Vagina (tissue), 2 donors: ENCODE results near the gene BFAR. TPM values are rescaled to one million over a fixed set of nuclear protein-coding genes. Genes with fewer than 3 reads are reported as not detected.
"Not testable (repeated sequence)": the region's sequence is repeated elsewhere in the genome, so short reads cannot be mapped to it uniquely, and the experiment has no call there.

Experiments used
- DNase-seq, 2 donors: peaks; one replicate each; pipeline ENCODE4 v3.0.0-alpha.2; 2017; ENCODE audit errors: extremely low spot score in 2 of 2
- H3K27ac ChIP-seq: fragments of 200-600 bp; sonication (generic); one replicate; pipeline ENCODE4 v1.5.1; 2019
- H3K27me3 ChIP-seq: fragments of 200-600 bp; sonication (generic); one replicate; pipeline ENCODE4 v1.5.1; 2019
- H3K36me3 ChIP-seq, 2 donors: fragments of 200-600 bp; sonication (generic); one replicate each; pipeline ENCODE4 v1.5.1; 2017 to 2019
- H3K4me1 ChIP-seq: fragments of 200-600 bp; sonication (generic); one replicate; pipeline ENCODE4 v1.5.1; 2019
- H3K4me3 ChIP-seq, 2 donors: fragments of 200-600 bp; sonication (generic); 1 replicate in 1 of 2; 2 replicates in 1 of 2; pipeline ENCODE4 v1.5.1; 2016 to 2019
- H3K9me3 ChIP-seq: fragments of 200-600 bp; sonication (generic); one replicate; pipeline ENCODE4 v1.5.1; 2019
- CTCF ChIP-seq, 3 experiments: fragments of 450-650 bp in 2 of 3; fragments of 200-600 bp in 1 of 3; sonication (generic) in 1 of 3; IDR thresholded peaks; one replicate each; pipeline ENCODE4 v1.5.1; 2017 to 2019; ENCODE audit warnings: antibody characterized with exemption in 3 of 3, mild to moderate bottlenecking in 2 of 3, moderate library complexity in 2 of 3
- POLR2A ChIP-seq, 2 donors: fragments of 450-650 bp; IDR thresholded peaks; one replicate each; pipeline ENCODE4 v1.6.1; 2017; ENCODE audit warnings: antibody characterized with exemption in 2 of 2, mild to moderate bottlenecking in 2 of 2, moderate library complexity in 2 of 2
- POLR2AphosphoS5 ChIP-seq, 2 donors: sonication (generic); formaldehyde crosslinking; IDR thresholded peaks; one replicate each; pipeline ENCODE4 v1.9.0; 2017; ENCODE audit warnings: antibody characterized with exemption in 2 of 2, mild to moderate bottlenecking in 2 of 2, low read depth in 1 of 2; ENCODE audit not compliant: insufficient read depth in 1 of 2
- intact Hi-C: fragments of 100-400 bp; cut with DNase I; formaldehyde crosslinking; loops from one replicate; pipeline ENCODE4 v1.15.1; 2023
- total RNA-seq: library from RNA; depleted of rRNA; stranded (reverse); fragments of >200 nt; gene quantifications from one replicate; pipeline ENCODE4 v1.2.3, GENCODE V29; 2016

Gene BFAR
- total RNA-seq, 1 donor from 2014 or later: 44.4 TPM

- Histone ChIP-seq H3K9me3 (no peaks in the 10 kb centered on the region), H3K27me3 (no peaks in the 10 kb centered on the region), H3K4me1 (no peaks in the 10 kb centered on the region), H3K27ac (no peak overlapping the region), H3K4me3 (no peak overlapping the region), H3K36me3 (no peaks in the 10 kb centered on the region)
- DNase-seq: no peak
- TF ChIP-seq POLR2A (IDR thresholded peaks at IDR 0.05): no peak
- no peak for TF ChIP-seq CTCF (IDR thresholded peaks at IDR 0.05)
- no peak for TF ChIP-seq POLR2AphosphoS5 (IDR thresholded peaks at IDR 0.05; ENCODE audit: insufficient read depth in 1 of 2, low read depth in 1 of 2)
- intact Hi-C loops: no loop called here
These were observed 46.2 kb downstream of the BFAR start for GRCh38 chr16:14678748-14679497.

- H3K27ac ChIP-seq, H3K36me3 ChIP-seq, intact Hi-C loops: not testable (repeated sequence)
These were observed 47.6 kb downstream of the BFAR start for GRCh38 chr16:14680396-14680795.

DNA sequence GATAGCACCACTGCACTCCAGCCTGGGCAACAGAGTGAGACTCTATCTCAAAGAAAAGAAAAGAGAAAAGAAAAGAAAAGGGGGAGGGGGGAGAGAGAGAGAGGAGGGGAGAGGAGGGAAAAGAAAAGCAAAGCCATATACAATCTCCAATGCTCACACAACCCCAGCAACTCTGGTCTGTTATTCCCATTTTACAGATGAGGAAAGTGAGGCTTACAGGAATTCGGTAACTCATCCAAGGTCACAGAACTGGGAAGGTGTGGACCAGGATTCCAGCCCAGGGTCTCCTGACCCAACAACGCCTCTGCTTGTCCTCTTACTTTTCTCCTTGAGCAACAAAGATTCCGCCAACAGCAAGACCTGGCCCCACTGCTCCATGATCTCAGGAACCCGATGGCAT, 48.4 kb downstream of the BFAR start:
- TF ChIP-seq POLR2AphosphoS5 (IDR thresholded peaks at IDR 0.05; ENCODE audit: insufficient read depth in 1 of 2, low read depth in 1 of 2) (no peak), POLR2A (IDR thresholded peaks at IDR 0.05) (no peak), CTCF (IDR thresholded peaks at IDR 0.05) (no peak)
- intact Hi-C loops: no loop called here
- H3K36me3 ChIP-seq: no peaks in the 10 kb centered on the region

More at GRCh38 chr16:14680396-14680795, 47.6 kb downstream of the BFAR start:
- not testable (repeated sequence) for H3K4me3 ChIP-seq, DNase-seq, H3K27me3 ChIP-seq, H3K9me3 ChIP-seq, H3K4me1 ChIP-seq

DNA sequence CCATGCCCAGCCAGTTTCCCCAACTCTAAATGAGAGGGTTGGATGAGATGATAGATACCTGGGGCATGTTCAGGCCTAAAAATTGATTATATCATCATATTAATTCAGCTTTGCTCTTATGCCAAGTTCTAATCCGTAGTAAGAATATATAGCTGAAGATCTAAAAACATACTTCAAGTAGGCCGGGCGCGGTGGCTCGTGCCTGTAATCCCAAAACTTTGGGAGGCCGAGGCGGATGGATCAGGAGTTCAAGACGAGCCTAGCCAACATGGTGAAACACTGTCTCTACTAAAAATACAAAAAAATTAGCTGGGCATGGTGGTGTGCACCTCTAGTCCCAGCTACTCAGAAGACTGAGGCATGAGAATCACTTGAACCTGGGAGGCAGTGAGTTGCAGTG, 49.4 kb downstream of the BFAR start:
- Histone ChIP-seq H3K27me3 (no peaks in the 10 kb centered on the region), H3K27ac (no peak overlapping the region), H3K36me3 (no peaks in the 10 kb centered on the region), H3K4me1 (no peaks in the 10 kb centered on the region), H3K4me3 (no peak overlapping the region), H3K9me3 (no peaks in the 10 kb centered on the region)
- intact Hi-C loops: no loop called here
- no peak for DNase-seq
- no peak for TF ChIP-seq POLR2AphosphoS5 (IDR thresholded peaks at IDR 0.05; ENCODE audit: insufficient read depth in 1 of 2, low read depth in 1 of 2)
- TF ChIP-seq CTCF (IDR thresholded peaks at IDR 0.05): no peak
- TF ChIP-seq POLR2A (IDR thresholded peaks at IDR 0.05): no peak

More for the DNA sequence above, 48.4 kb downstream of the BFAR start:
- Histone ChIP-seq H3K4me3 (no peak overlapping the region), H3K27ac (no peak overlapping the region), H3K9me3 (no peaks in the 10 kb centered on the region), H3K4me1 (no peaks in the 10 kb centered on the region), H3K27me3 (no peaks in the 10 kb centered on the region)
- no peak for DNase-seq

GRCh38 chr16:14685870-14686793, 53.4 kb downstream of the BFAR start:
- DNase-seq, H3K4me3 ChIP-seq, H3K36me3 ChIP-seq, H3K27me3 ChIP-seq, H3K9me3 ChIP-seq, H3K27ac ChIP-seq, intact Hi-C loops, H3K4me1 ChIP-seq: not testable (repeated sequence)

- H3K4me1 ChIP-seq, intact Hi-C loops, H3K36me3 ChIP-seq: not testable (repeated sequence)
These were observed 61.4 kb downstream of the BFAR start, which contains the start of gene PLA2G10 for GRCh38 chr16:14694129-14694528. Gene PLA2G10 (minus strand): TSS chr16:14694308. CDS start chr16:14694229, 79 bp downstream.

DNA sequence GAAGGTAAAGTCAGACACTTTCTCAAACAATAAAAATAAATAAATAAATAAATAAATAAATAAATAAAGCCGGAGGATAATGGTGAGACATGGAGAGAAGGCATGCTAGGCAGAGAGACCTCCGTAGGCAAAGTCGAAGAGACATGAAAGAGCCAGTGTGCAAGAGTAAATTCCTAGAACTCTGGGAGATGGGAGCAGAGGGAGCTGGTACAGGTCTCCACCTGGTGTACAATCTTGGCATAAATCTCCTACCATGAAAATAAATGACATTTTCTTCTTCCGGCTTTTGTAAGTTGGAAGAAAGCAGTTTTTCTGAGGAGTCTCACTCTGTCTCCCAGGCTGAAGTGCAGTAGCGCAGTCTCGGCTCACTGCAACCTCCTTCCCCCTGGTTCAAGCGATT, 69.1 kb downstream of the BFAR start:
- intact Hi-C loops, H3K27me3 ChIP-seq, H3K27ac ChIP-seq, H3K4me3 ChIP-seq, H3K4me1 ChIP-seq, H3K9me3 ChIP-seq, DNase-seq, H3K36me3 ChIP-seq: not testable (repeated sequence)

More at GRCh38 chr16:14694129-14694528, 61.4 kb downstream of the BFAR start, which contains the start of gene PLA2G10:
- not testable (repeated sequence) for DNase-seq, H3K27ac ChIP-seq, H3K27me3 ChIP-seq, H3K9me3 ChIP-seq, H3K4me3 ChIP-seq

DNA sequence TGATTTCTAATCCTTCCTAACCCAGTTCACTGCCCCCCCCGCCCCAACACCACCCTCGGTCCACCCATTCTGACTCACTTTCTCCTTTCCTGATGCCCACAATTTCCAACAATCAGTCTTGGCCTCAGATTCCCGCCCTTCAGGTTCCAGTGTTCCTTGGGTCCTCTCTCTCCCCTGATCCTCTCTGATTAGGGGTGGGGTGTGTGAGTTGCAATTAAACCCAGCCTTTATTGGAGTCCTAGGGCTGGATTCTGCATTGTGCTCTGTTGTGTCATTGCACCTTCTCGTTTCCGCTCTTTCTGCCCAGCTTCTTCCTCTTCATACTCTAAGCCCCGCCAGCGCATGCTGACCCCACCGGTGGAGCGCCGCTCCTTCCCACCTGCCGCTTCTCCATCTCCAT, 69.9 kb downstream of the BFAR start:
- H3K27me3 ChIP-seq, H3K27ac ChIP-seq, DNase-seq, H3K4me1 ChIP-seq, H3K4me3 ChIP-seq, H3K9me3 ChIP-seq, intact Hi-C loops, H3K36me3 ChIP-seq: not testable (repeated sequence)

GRCh38 chr16:14703156-14704011, 70.6 kb downstream of the BFAR start, which contains the start of gene NPIPA3:
Gene NPIPA3 (plus strand): TSS chr16:14703411. CDS start chr16:14708944, 5,533 bp downstream.
- H3K4me1 ChIP-seq, H3K9me3 ChIP-seq, H3K4me3 ChIP-seq, H3K27me3 ChIP-seq, DNase-seq, H3K36me3 ChIP-seq, intact Hi-C loops, H3K27ac ChIP-seq: not testable (repeated sequence)
